GM19328 (cell line): ENCODE results near the gene HOXA2.

Experiments
- ATAC-seq: cut with Tn5 transposase; IDR thresholded peaks from one replicate; pipeline ENCODE4 v1.9.1; 2021; ENCODE audit warnings: mild to moderate bottlenecking, moderate library complexity; ENCODE audit not compliant: unreplicated experiment

The HOXA2 gene

GRCh38 chr7:27083646-27084045, 18.8 kb downstream of the HOXA2 start:
- ATAC-seq = no peak

GRCh38 chr7:27082171-27082570, 20.3 kb downstream of the HOXA2 start:
- ATAC-seq = no peak

GRCh38 chr7:27080844-27081436, 21.5 kb downstream of the HOXA2 start:
- ATAC-seq = no peak

GRCh38 chr7:27079234-27079975, 23.1 kb downstream of the HOXA2 start:
- ATAC-seq = no peak

GRCh38 chr7:27078616-27079233, 23.8 kb downstream of the HOXA2 start:
- no peak for ATAC-seq

GRCh38 chr7:27073076-27073475, 29.4 kb downstream of the HOXA2 start:
- no peak for ATAC-seq

GRCh38 chr7:27071622-27072390, 30.7 kb downstream of the HOXA2 start:
- no peak for ATAC-seq

- no peak for ATAC-seq
Observed at GRCh38 chr7:27068259-27068658, 34.2 kb downstream of the HOXA2 start.

GRCh38 chr7:27066148-27066547, 36.3 kb downstream of the HOXA2 start:
- ATAC-seq = no peak

GRCh38 chr7:27065709-27066108, 36.8 kb downstream of the HOXA2 start:
- ATAC-seq = no peak

GRCh38 chr7:27064661-27065060, 37.8 kb downstream of the HOXA2 start:
- no peak for ATAC-seq

GRCh38 chr7:27064159-27064558, 38.3 kb downstream of the HOXA2 start:
- no peak for ATAC-seq

GRCh38 chr7:27062946-27063345, 39.5 kb downstream of the HOXA2 start:
- no peak for ATAC-seq

GRCh38 chr7:27053153-27053552, 49.3 kb downstream of the HOXA2 start:
- ATAC-seq = no peak

- ATAC-seq = no peak
Observed at GRCh38 chr7:27051451-27051850, 51.0 kb downstream of the HOXA2 start.
